ENCODE results near the gene YEATS4.

YEATS4 gene

DNA sequence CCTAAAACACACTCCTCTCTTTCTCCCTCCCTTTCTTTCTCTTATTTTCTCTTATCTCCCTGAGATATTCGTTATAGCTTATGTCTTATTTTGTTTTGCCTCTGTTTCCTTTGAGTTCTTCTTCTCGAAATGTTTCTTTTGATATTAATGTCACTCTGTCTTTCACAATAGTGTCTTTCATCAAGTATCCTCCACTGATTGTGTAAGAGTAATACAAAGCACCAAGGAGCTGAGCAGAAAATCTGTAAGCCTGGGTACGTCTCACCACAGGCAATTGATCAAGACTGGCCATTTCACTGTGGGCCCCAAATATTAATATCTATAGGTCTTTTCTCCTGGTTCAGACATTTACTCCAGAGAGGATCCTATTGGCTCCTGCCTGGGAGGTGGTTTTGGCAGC is 16.2 kb upstream of the YEATS4 start:
- no peak for DNase-seq

DNA sequence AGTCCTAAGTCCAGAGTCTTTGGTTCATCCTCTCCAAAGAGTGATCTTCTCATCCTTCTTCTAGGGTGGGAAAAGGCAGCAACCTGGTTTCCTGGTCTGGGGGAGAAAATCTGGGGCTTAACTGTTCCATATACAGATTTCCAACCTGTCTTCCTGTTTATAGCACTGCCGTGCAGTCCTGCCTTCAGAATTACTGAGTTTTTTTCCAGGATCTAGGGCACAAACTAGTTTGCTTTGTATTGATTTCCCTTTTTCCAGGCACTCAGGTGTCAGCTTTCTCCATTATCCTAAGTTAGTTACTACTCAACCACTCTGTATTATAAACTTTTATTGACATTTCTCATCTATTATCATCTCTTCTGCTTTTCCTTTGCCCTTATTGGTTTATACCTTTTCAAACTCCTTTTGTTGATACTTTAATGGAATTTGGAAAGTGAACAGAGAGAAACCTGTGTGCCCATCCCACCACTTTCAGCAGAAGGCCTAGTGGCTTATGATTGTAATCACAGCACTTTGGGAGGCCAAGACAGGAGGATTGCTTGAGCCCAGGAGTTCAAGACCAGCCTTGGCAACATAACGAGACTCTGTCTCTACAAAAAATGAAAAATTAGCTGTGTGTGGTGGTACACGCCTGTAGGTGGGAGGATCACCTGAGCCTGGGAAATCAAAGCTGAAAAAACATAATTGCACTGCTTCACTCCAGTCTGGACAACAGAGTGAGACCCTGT is 15.5 kb upstream of the YEATS4 start:
- no peak for DNase-seq

DNA sequence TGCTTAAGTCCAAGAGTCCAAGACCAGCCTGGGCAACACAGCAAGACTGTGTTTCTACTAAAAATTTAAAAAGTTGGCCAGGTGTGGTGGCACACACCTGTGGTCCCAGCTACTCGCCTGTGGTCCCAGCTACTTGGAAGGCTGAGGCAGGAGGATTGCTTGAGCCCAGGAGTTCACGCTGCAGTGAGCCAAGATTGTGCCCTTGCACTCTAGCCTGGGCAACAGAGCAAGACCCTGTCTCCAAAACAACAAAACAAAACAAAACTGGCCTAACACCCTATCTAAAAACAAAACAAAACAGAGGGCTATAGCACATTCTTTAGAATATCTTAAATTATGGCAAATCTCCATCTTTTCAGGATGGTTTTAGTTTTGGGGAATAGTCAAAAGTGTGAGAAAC is 14.5 kb upstream of the YEATS4 start:
- DNase-seq: no peak

GRCh38 chr12:69345742-69346141 is 13.8 kb upstream of the YEATS4 start:
- DNase-seq: no peak

DNA sequence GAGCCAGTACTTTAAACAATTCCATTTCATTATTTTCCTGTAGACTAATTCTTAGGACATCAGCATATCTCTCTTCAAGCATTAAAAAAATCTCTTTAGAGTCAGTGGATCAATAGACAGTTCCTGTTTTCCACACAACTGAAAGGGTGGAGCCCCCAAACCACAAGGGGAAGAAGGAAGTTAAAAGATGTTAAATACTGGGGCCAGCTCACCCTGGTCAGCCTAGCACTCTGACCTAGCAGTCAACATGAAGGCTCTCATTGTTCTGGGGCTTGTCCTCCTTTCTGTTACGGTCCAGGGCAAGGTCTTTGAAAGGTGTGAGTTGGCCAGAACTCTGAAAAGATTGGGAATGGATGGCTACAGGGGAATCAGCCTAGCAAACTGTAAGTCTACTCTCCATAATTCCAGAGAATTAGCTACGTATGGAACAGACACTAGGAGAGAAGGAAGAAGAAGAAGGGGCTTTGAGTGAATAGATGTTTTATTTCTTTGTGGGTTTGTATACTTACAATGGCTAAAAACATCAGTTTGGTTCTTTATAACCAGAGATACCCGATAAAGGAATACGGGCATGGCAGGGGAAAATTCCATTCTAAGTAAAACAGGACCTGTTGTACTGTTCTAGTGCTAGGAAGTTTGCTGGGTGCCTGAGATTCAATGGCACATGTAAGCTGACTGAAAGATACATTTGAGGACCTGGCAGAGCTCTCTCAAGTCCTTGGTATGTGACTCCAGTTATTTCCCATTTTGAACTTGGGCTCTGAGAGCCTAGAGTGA is 11.2 kb upstream of the YEATS4 start, which contains the start of gene LYZ:
LYZ (plus strand) TSS at position 220 of the 777 bp plus-strand sequence; CDS start at position 248, 28 bp downstream.
- DNase-seq: no peak

DNA sequence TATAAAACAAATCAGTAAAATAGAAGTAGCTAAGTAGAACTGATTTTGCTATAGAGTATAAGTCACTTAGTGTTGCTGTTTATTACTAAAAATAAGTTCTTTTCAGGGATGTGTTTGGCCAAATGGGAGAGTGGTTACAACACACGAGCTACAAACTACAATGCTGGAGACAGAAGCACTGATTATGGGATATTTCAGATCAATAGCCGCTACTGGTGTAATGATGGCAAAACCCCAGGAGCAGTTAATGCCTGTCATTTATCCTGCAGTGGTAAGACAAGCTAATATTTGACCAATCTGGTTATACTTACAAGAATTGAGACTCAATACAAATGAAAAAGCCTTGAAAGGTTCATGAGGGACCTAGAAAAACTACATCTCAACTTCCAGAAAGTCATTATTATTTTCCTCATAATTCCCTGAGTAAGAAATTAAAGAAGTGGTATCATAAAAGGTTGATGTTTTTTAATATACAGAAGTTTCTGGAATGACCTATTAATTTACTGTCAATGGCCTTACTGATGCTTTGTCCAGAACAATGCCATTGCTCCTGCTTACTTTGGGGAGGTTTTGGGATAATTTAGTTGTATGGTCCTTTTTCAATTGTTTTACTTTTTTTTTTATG is 9.4 kb upstream of the YEATS4 start:
- DNase-seq: no peak

- no peak for DNase-seq
Observed at GRCh38 chr12:69350777-69351176, 8.8 kb upstream of the YEATS4 start.

DNA sequence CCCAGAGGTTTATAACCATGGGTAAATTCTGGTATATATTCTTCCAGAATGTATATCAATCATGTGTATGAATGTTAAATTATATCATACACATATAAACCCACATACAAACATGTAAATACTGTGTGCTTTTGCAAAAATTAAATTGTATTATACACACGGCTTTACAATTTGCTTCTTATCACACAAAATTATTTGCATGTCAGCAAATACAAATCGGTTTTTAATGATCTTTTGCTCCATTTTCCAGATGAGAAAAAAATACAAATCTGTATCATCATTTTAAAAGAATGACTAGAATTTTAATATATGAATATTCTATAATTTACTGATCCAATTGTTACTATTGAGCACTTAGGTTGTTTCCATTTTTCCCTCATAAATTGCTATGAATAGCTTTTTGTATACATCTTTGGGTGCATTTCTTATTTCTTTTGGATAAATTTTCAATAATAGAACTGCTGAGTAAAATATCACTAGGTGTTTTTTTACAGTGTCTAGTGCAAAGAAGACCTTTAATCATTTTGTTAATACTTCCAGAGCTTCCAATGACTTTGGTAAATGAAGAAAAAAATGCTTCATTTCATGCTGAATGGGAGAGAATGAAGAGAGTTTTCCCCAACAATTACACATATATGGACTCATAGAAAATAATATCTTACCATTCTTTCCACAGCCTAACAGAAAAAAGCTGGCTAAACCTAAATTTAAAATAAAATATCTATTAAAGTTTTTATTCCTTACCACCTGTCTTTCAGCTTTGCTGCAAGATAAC is 7.9 kb upstream of the YEATS4 start:
- no peak for DNase-seq

GRCh38 chr12:69352904-69353303 is 6.6 kb upstream of the YEATS4 start:
- DNase-seq: no peak

DNA sequence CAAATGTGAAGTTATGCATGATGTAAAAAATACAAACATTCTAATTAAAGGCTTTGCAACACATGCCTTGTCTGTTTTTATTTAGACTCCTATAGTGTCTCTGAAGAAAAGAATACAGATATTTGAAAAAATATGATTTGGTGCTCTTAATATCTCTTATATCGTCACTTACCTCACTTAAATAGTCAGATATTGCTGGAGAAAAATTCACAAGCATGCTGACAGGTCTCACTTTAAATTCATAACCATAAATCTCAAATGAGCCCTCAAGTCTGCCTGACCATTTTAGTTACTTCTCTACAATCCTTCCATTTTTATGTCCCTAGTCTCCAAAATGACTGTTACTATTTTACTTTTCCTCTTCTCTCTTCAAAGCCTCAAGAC is 5.4 kb upstream of the YEATS4 start:
- DNase-seq: no peak

DNA sequence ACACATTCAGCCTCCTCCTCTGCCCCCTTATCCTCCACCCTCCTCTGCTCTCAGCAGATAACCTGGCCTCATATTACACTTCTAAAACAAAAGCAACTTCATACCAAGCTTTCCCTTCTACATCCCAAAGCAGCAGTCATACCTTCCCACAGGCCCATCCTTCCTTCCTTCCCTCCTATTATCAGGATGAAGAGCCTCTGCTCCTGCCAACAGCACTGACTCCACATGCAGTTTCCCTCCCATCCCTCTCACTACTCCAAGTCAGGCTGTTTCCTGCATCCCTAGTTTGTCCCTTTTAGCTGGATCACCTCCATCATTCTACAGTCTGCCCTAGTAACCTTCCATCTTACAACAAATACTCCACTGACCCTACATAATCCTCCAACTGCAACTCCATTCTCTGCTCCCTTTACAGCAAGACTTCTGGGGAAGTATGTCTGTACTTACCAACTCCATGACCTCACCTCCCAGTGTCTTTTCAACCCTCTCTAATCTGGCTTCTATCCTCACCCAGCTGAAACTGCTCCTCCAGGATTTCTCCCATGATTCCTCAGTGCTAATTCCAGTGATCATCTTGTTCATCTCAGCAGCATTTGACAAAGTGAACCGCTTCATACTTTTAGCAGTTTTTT is 4.9 kb upstream of the YEATS4 start:
- DNase-seq: no peak

DNA sequence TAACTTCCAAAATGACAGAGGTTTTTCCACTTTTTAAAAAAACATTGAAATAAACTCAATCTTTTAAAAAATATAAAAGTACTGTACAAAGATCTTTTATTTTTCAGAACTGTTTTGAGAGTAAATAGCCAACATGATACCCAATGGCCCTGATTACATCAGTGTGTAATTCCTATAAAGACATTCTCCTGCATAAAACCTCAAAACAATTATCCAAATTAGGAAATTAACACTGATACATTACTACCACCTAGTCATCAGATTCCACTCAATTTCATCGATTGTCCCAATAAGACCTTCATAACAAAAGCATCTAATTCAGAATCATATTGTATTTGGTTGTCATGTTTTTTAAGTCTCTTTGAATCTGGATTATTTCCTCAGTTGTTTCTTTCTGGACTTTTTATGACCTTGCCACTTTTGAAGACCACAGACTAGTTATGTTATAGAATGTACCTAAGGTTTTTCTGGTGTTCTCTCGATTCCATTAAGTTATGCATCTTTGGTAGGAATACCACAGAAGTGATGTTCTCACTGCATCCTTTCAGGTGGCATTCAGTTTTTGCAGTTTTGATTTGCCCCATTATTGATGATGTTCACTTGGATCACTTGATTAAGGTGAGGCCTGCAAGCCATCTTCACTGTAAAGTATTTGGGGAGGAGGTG is 4.0 kb upstream of the YEATS4 start:
- DNase-seq: no peak

DNA sequence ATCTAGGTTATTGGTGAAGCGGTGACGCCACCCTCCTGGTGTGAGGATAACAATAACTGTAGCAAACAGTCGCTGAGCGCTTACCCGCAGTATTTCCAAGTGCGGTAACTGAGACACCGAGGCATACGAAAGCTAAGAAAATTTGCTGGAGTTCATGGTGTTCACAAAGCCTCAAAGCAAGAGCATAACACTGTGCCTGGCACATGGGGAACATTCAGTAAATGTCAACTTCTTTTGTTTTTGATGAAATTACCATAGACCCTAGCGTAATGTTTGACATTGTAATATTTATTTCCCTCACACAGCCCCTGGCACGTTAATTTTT is 767 bp downstream of the YEATS4 start:
- DNase-seq: no peak

GRCh38 chr12:69366796-69367195 is 7.3 kb downstream of the YEATS4 start:
- DNase-seq: no peak

DNA sequence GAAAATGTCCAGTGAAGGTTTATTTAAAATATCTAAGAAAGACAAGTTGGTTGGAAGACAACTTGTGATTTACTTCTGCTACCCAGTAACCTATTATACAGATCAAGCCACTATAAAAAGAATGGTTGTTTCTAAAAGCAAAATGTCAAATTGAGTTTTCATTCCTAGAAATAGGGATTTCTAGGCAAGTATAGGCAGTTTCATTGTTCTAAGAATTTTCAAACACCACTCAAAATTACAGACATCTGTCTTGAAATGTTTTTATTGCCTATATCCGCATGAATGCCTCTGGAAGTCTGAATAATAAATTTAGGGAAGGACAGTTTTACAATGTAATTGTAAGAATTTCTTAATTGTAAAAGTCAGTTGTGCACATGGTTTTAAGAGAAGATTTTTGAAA is 8.6 kb downstream of the YEATS4 start:
- DNase-seq: no peak

DNA sequence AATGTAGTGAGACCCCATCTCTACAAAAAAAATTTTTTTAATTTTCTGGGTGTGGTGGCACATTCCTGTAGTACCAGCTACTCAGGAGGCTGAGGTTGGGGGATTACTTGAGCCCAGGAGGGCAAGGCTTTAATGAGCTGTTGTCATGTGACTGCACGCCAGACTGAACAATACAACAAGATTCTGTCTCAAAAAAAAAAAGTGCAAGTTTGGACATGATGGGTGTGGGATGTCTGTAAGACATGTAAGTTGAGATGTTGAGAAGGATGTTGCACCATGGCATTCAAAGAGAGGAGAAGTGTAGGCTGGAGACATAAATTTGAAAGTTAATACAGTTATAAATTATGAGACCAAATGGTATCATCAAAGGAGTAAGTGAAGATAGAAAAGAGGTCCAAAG is 23.5 kb downstream of the YEATS4 start:
- DNase-seq: no peak

- no peak for DNase-seq
Observed at GRCh38 chr12:69385038-69385437, 25.5 kb downstream of the YEATS4 start.

DNA sequence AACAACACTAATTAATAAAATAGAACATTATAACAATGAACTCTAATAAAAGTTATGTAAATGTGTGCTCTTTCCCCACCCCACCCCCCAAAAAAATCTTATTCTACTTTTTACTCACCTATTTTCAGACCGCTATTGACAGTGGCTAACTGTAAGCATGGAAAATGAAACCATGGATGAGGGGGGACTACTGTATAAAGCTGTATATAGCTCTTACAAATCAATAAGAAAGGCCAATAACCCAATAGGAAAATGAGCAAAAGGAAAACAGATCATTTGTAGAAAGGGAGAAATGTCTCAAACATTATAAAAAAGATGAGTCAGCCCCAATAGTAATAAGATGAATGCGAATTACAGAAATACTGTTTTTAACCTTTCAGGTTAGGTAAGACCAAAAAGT is 27.4 kb downstream of the YEATS4 start:
- no peak for DNase-seq

GRCh38 chr12:69388371-69388770 is 28.8 kb downstream of the YEATS4 start:
- DNase-seq: no peak

DNA sequence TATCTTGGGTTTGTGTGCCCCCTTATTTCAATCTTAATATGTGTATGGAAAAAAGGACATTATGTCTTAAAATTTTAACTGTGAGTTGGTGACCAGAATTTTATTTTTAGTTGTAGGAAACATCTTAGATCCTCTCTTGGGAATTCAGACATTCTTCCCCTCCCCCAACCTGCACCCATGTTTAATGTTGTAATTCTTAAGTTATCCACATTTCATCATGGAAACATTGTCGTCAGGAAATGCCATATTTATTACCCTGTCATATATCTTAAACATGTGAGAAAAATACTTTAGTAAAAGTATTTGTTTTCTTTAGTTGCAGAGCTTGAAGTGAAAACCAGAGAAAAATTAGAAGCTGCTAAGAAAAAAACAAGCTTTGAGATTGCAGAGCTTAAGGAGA is 30.3 kb downstream of the YEATS4 start:
- no peak for DNase-seq

- DNase-seq: no peak
Observed at GRCh38 chr12:69392179-69392928, 32.8 kb downstream of the YEATS4 start.

- no peak for DNase-seq
Observed at GRCh38 chr12:69396041-69396440, 36.5 kb downstream of the YEATS4 start.
